Hematopoietic multipotent progenitor cell (in vitro differentiated cells): ENCODE data around the gene PRR30. TPM values are rescaled to one million over a fixed set of nuclear protein-coding genes. Genes with fewer than 3 reads are reported as not detected.

Experiments
- total RNA-seq: library from RNA; depleted of rRNA; stranded (reverse); fragments of >200 nt; gene quantifications from one replicate; pipeline ENCODE4 v1.2.3, GENCODE V29; 2012

PRR30 gene
- total RNA-seq, 1 donor: under 0.01 TPM

Other genes starting within 250 kb of the PRR30 start
- gene MAPRE3, start 168.8 kb downstream of the PRR30 start, total RNA-seq: 3.0 TPM
- 44.4 TPM for gene TMEM214, start 106.4 kb downstream of the PRR30 start, total RNA-seq
- 38.0 TPM for gene AGBL5, start 87.7 kb downstream of the PRR30 start, total RNA-seq
- 397 TPM for gene OST4, start 67.8 kb downstream of the PRR30 start, total RNA-seq
- gene EMILIN1, start 60.8 kb downstream of the PRR30 start, total RNA-seq: 31.2 TPM
- 4.0 TPM for gene KHK, start 52.6 kb downstream of the PRR30 start, total RNA-seq
- gene CGREF1, start 20.3 kb downstream of the PRR30 start, total RNA-seq: 9.2 TPM
- 1.9 TPM for gene ABHD1, start 15.6 kb downstream of the PRR30 start, total RNA-seq
- gene PREB, start 4.8 kb downstream of the PRR30 start, total RNA-seq: 55.2 TPM
- gene TCF23, start 9.6 kb upstream of the PRR30 start, total RNA-seq: not detected
- gene ATRAID, start 72.6 kb upstream of the PRR30 start, total RNA-seq: 131 TPM
- 60.1 TPM for gene SLC5A6, start 72.9 kb upstream of the PRR30 start, total RNA-seq
- gene CAD, start 78.0 kb upstream of the PRR30 start, total RNA-seq: 63.0 TPM
- gene SLC30A3, start 123.6 kb upstream of the PRR30 start, total RNA-seq: under 0.01 TPM
- not detected for gene DNAJC5G, start 136.0 kb upstream of the PRR30 start, total RNA-seq
- gene TRIM54, start 143.0 kb upstream of the PRR30 start, total RNA-seq: under 0.01 TPM
- 2.2 TPM for gene UCN, start 169.0 kb upstream of the PRR30 start, total RNA-seq
- 85.4 TPM for gene MPV17, start 183.7 kb upstream of the PRR30 start, total RNA-seq
- gene GTF3C2, start 217.4 kb upstream of the PRR30 start, total RNA-seq: 43.4 TPM
- 27.2 TPM for gene EIF2B4, start 230.9 kb upstream of the PRR30 start, total RNA-seq
- gene SNX17, start 231.2 kb upstream of the PRR30 start, total RNA-seq: 130 TPM
- gene ZNF513, start 241.3 kb upstream of the PRR30 start, total RNA-seq: 17.0 TPM